CD4-positive, alpha-beta T cell (primary cell): ENCODE data around the gene NTM. TPM values are rescaled to one million over a fixed set of nuclear protein-coding genes. Genes with fewer than 3 reads are reported as not detected.

Experiments used
- ATAC-seq: fragments of 200-7000 bp; cut with Tn5 transposase; one replicate; pipeline ENCODE4 v1.10.0; 2022; ENCODE audit warnings: mild to moderate bottlenecking; ENCODE audit not compliant: poor library complexity
- CTCF ChIA-PET: fragments of 350-600 bp; sonication (Branson Sonifier 250); formaldehyde crosslinking; loops from one replicate; lab custom pipeline; 2021; ENCODE audit warnings: antibody characterized with exemption, inconsistent platforms; lab: Charles Lee
- POLR2A ChIA-PET: fragments of 350-600 bp; sonication (Branson Sonifier 250); formaldehyde crosslinking; loops from one replicate; lab custom pipeline; 2021; ENCODE audit warnings: antibody characterized with exemption, inconsistent platforms; lab: Charles Lee
- DNase-seq, 14 experiments: peaks; one replicate each; pipeline ENCODE4 v3.0.0-alpha.2; 2013 to 2020; ENCODE audit warnings: mixed read lengths in 2 of 14
- H3K27ac ChIP-seq, 2 donors: one replicate each; pipeline versions ENCODE4 v1.5.1 to v1.7.0; 2013; ENCODE audit warnings: low read length in 2 of 2, low read depth in 1 of 2, mild to moderate bottlenecking in 1 of 2
- H3K27me3 ChIP-seq, 2 experiments: 1 replicate in 1 of 2; 2 replicates in 1 of 2; pipeline versions ENCODE4 v1.6.1 to v1.7.0; 2013; ENCODE audit warnings: low read length in 2 of 2, control low read depth in 1 of 2, mild to moderate bottlenecking in 1 of 2, moderate library complexity in 1 of 2; ENCODE audit not compliant: insufficient read depth in 2 of 2, control insufficient read depth in 1 of 2
- H3K36me3 ChIP-seq: one replicate; pipeline ENCODE4 v1.6.1; 2013; ENCODE audit warnings: low read length, control low read depth; ENCODE audit not compliant: insufficient read depth
- H3K4me1 ChIP-seq: one replicate; pipeline ENCODE4 v1.6.1; 2013; ENCODE audit warnings: low read length, control low read depth; ENCODE audit not compliant: insufficient read depth
- H3K4me3 ChIP-seq: one replicate; pipeline ENCODE4 v1.5.1; 2013; ENCODE audit warnings: mild to moderate bottlenecking, low read length, moderate library complexity
- H3K9me3 ChIP-seq, 2 experiments: 1 replicate in 1 of 2; 2 replicates in 1 of 2; pipeline versions ENCODE4 v1.6.1 to v1.7.0; 2013; ENCODE audit warnings: low read length in 2 of 2, mild to moderate bottlenecking in 2 of 2, control low read depth in 1 of 2, moderate library complexity in 1 of 2; ENCODE audit not compliant: control insufficient read depth in 1 of 2, insufficient read depth in 1 of 2
- H3K27ac Mint-ChIP-seq: one replicate; pipeline ENCODE4 v1.8.0; 2020; ENCODE audit warnings: mixed read lengths
- H3K27me3 Mint-ChIP-seq: one replicate; pipeline ENCODE4 v1.8.0; 2021; ENCODE audit warnings: mixed read lengths
- H3K36me3 Mint-ChIP-seq: one replicate; pipeline ENCODE4 v1.8.0; 2021; ENCODE audit warnings: low read depth, mixed read lengths
- H3K4me1 Mint-ChIP-seq: one replicate; pipeline ENCODE4 v1.8.0; 2021; ENCODE audit warnings: low read depth, mixed read lengths
- H3K4me3 Mint-ChIP-seq: one replicate; pipeline ENCODE4 v1.8.0; 2020; ENCODE audit warnings: mild to moderate bottlenecking, mixed read lengths
- H3K9me3 Mint-ChIP-seq: one replicate; pipeline ENCODE4 v1.8.0; 2020; ENCODE audit warnings: mixed read lengths
- intact Hi-C, 2 experiments: fragments of 100-400 bp; cut with DNase I in 1 of 2; cut with micrococcal nuclease in 1 of 2; formaldehyde crosslinking; loops; one replicate each; pipeline versions ENCODE4 v1.15.1 to v1.9.0; 2023 to 2025; cut with DNase I, micrococcal nuclease
- total RNA-seq, 174 experiments: library from RNA in 2 of 174; stranded (reverse) in 2 of 174; gene quantifications; one replicate each; pipeline ENCODE4 v1.2.3 and lab custom pipeline; 2021 to 2026
- TF ChIP-seq, protein P1 (sequence below): fragments of 200-600 bp; IDR thresholded peaks from one replicate; pipeline ENCODE4 v1.8.0; 2022; ENCODE audit warnings: antibody characterized with exemption, mild to moderate bottlenecking

NTM gene
- total RNA-seq, 2 experiments from 2014 or later, result not detected

GRCh38 chr11:131899950-131900580 lies 529.6 kb downstream of the NTM start:
- Mint-ChIP-seq H3K9me3 (no peaks in the 10 kb centered on the region), H3K36me3 (no peaks in the 10 kb centered on the region), H3K27me3 (no peaks in the 10 kb centered on the region), H3K4me1 (no peaks in the 10 kb centered on the region), H3K27ac (no peak overlapping the region), H3K4me3 (no peak overlapping the region)
- intact Hi-C loops, result no loop called here
- TF ChIP-seq, protein P1, sequence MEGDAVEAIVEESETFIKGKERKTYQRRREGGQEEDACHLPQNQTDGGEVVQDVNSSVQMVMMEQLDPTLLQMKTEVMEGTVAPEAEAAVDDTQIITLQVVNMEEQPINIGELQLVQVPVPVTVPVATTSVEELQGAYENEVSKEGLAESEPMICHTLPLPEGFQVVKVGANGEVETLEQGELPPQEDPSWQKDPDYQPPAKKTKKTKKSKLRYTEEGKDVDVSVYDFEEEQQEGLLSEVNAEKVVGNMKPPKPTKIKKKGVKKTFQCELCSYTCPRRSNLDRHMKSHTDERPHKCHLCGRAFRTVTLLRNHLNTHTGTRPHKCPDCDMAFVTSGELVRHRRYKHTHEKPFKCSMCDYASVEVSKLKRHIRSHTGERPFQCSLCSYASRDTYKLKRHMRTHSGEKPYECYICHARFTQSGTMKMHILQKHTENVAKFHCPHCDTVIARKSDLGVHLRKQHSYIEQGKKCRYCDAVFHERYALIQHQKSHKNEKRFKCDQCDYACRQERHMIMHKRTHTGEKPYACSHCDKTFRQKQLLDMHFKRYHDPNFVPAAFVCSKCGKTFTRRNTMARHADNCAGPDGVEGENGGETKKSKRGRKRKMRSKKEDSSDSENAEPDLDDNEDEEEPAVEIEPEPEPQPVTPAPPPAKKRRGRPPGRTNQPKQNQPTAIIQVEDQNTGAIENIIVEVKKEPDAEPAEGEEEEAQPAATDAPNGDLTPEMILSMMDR, result no peak
- DNase-seq, result no peak
- H3K4me3 ChIP-seq, result no peak overlapping the region
- H3K27me3 ChIP-seq, result no peaks in the 10 kb centered on the region
- ATAC-seq, result no peak
- no peaks in the 10 kb centered on the region for H3K36me3 ChIP-seq
- no peaks in the 10 kb centered on the region for H3K9me3 ChIP-seq
- POLR2A ChIA-PET, result no interaction called here
- H3K27ac ChIP-seq, result no peak overlapping the region
- no peaks in the 10 kb centered on the region for H3K4me1 ChIP-seq
- CTCF ChIA-PET, result no interaction called here

GRCh38 chr11:131902421-131902820 lies 532.0 kb downstream of the NTM start:
- no peak overlapping the region for H3K4me3 ChIP-seq
- no peaks in the 10 kb centered on the region for H3K27me3 ChIP-seq
- no peaks in the 10 kb centered on the region for H3K27me3 Mint-ChIP-seq
- no peak overlapping the region for H3K27ac Mint-ChIP-seq
- intact Hi-C loops, result no loop called here
- no peak overlapping the region for H3K27ac ChIP-seq
- H3K36me3 ChIP-seq, result no peaks in the 10 kb centered on the region
- no peaks in the 10 kb centered on the region for H3K4me1 Mint-ChIP-seq
- H3K9me3 Mint-ChIP-seq, result no peaks in the 10 kb centered on the region
- DNase-seq, result no peak
- ATAC-seq, result no peak
- H3K36me3 Mint-ChIP-seq, result no peaks in the 10 kb centered on the region
- CTCF ChIA-PET, result no interaction called here
- POLR2A ChIA-PET, result no interaction called here
- H3K4me1 ChIP-seq, result no peaks in the 10 kb centered on the region
- H3K4me3 Mint-ChIP-seq, result no peak overlapping the region
- H3K9me3 ChIP-seq, result no peaks in the 10 kb centered on the region
- TF ChIP-seq, protein P1, result no peak

- DNase-seq (no peak), ATAC-seq (no peak)
- H3K9me3 ChIP-seq, result no peaks in the 10 kb centered on the region
- no peaks in the 10 kb centered on the region for H3K4me1 ChIP-seq
- H3K27ac ChIP-seq, result no peak overlapping the region
- ChIA-PET POLR2A (no interaction called here), CTCF (no interaction called here)
- H3K27me3 Mint-ChIP-seq, result peaks cover 3% of the 10 kb centered on the region
- H3K27me3 ChIP-seq, result no peaks in the 10 kb centered on the region
- H3K4me3 ChIP-seq, result no peak overlapping the region
- H3K36me3 Mint-ChIP-seq, result no peaks in the 10 kb centered on the region
- H3K4me1 Mint-ChIP-seq, result no peaks in the 10 kb centered on the region
- H3K9me3 Mint-ChIP-seq, result no peaks in the 10 kb centered on the region
- intact Hi-C loops, result no loop called here
- no peaks in the 10 kb centered on the region for H3K36me3 ChIP-seq
- TF ChIP-seq, protein P1, result no peak
- H3K4me3 Mint-ChIP-seq, result no peak overlapping the region
- H3K27ac Mint-ChIP-seq, result no peak overlapping the region
Observed at GRCh38 chr11:131903074-131903473, 532.7 kb downstream of the NTM start.
